GM10266 (cell line): ENCODE data around the gene CASP10.
"Not testable (repeated sequence)": the region's sequence is repeated elsewhere in the genome, so short reads cannot be mapped to it uniquely, and the experiment has no call there.

ENCODE experiments used
- DNase-seq: peaks from one replicate; pipeline ENCODE4 v3.0.0; 2012; ENCODE audit errors: extremely low spot score
- CTCF ChIP-seq: IDR thresholded peaks from 2 replicates; pipeline ENCODE4 v1.5.1; 2012; ENCODE audit warnings: mild to moderate bottlenecking, low read depth; ENCODE audit not compliant: control insufficient read depth, insufficient read depth; ENCODE audit errors: missing control alignments

The CASP10 gene

DNA sequence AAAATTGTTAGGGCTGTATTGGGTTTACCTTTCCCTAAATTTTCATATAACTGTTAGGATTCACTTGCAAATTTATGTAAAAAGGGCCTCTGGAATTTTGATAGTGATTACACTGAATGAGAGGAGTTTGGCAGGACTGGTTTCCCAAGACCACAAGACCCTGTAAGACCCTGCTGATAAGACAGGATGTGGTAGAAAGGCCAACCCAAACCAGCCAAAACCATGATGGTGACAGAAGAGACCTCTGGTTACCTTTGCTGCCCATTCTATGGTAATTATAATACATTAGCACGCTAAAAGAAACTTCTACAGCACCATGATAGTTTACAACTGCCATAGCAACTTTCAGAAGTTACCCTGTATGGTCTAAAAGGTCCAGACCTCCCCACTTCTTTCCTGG lies 8.3 kb upstream of the CASP10 start:
- no peak for TF ChIP-seq CTCF
- no peak for DNase-seq

GRCh38 chr2:201176081-201176481 lies 6.9 kb upstream of the CASP10 start:
- TF ChIP-seq CTCF = no peak
- DNase-seq = no peak

DNA sequence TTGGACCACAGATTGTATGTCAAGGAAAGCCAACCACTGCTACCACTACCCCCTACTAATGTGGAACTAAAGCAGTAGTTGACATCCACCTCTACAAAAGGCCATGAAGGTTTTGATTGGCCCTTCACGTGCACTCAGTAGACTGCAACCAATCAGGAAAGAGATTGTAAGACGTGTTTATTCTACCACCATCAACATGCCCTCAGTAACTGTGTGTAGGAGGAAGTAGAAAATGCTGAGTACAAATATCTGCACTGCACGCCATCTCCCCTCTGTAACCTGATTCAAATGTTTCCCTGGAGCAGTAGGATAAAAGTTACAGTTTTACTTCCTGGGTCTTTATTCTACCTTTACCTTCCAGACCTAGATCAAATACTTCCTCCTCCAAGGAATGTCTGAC lies 2.9 kb upstream of the CASP10 start:
- DNase-seq = no peak
- TF ChIP-seq CTCF = no peak

GRCh38 chr2:201183365-201183727 lies 405 bp downstream of the CASP10 start:
- DNase-seq = no peak
- TF ChIP-seq CTCF = no peak

GRCh38 chr2:201183835-201184234 lies 894 bp downstream of the CASP10 start:
- DNase-seq = not testable (repeated sequence)

GRCh38 chr2:201184248-201184647 lies 1.3 kb downstream of the CASP10 start:
- not testable (repeated sequence) for DNase-seq

- no peak for TF ChIP-seq CTCF
- DNase-seq = no peak
Measured at GRCh38 chr2:201185863-201186262, 2.9 kb downstream of the CASP10 start.

DNA sequence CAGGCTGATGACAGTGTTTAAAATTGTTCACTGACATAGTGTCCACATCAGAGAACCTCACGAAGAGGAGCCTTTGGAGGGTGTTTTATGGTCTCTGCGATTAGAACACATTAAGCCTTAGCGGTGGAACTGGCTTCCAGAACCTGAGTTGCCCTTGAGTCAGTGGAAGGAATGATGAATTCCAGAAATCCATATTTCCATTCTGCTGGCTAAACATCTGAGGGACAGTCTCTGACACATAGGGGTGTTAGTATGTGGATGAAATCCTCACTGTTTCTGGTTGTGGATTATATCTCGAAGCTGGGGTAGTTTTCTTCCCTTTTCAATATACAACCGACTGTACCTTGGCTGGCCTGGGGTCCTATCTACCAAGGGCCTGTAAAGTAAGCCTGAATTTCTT lies 4.0 kb downstream of the CASP10 start:
- TF ChIP-seq CTCF = no peak
- DNase-seq = no peak
